GM19328 (cell line): ENCODE results near the gene DCP1A.
A peak's percentile ranks its signal among the peaks of the same experiment; 100 is the strongest.
"Not testable (repeated sequence)": the region's sequence is repeated elsewhere in the genome, so short reads cannot be mapped to it uniquely, and the experiment has no call there.

Experiments used
- ATAC-seq: cut with Tn5 transposase; IDR thresholded peaks from one replicate; pipeline ENCODE4 v1.9.1; 2021; ENCODE audit warnings: mild to moderate bottlenecking, moderate library complexity; ENCODE audit not compliant: unreplicated experiment

Gene DCP1A

DNA sequence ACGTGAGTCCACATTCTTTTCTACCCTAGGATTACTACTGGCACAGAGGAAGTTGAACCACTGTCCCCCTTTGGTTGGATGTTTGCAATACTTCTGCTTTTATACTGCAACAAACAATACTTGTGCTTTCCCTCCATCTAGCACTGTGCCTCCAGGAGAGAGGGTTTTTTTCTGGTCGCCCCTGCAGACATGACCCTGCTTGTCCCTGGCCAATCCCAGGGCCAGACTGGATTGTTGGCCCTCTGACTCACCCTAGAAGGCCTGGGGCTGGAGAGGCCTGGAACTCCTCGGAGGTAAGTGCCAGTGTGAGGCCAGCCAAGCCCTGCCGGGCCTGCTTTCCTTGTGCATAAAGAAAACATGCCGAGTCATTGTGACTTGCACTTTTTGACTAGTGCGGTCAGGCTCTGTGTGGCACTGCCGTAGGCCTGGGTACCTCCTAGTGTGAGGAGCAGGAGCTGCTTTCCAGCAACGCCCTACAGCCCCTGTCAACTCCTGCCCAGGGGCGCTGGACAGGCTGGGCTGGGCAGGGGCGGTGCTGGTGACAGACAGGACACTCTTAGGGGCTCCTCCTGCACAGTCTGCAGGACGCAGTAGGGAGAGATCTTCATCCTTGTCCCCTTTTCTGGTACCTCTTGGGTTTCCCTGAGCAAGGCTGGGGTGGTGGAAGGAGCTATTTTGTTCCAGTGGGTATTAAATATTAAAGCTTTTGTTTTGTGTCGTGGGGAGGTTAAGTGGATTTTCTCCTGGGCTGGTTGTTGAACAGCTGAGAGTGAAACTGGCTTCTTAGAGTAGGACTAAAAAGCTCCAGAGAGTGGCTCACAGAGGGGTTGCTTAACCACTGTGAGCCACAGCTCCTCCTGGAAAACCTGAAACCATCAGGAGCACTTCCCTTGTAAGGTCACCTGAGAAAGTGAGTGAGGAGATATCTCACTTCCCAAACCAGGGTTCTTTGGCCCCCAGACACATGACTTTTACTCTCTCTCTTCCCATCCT, 77.2 kb downstream of the DCP1A start:
- ATAC-seq: no peak

DNA sequence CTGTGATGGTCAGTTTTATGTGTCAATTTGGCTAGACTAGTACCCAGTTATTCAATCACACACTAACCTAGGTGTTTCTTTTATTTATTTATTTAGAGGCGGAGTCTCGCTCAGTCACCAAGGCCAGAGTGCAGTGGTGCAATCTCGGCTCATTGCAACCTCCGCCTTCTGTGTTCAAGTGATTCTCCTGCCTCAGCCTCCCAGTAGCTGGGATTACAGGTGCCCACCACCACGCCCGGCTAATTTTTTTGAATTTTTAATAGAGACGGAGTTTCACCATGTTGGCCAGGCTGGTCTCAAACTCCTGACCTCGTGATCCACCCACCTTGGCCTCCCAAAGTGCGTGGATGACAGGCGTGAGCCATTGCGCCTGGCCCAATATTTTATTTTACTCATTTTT, 78.2 kb downstream of the DCP1A start:
- ATAC-seq: not testable (repeated sequence)

- no peak for ATAC-seq
Measured at GRCh38 chr3:53267766-53268165, 79.6 kb downstream of the DCP1A start.

GRCh38 chr3:53264718-53265117, 82.6 kb downstream of the DCP1A start:
- ATAC-seq: no peak

- no peak for ATAC-seq
Measured at GRCh38 chr3:53263907-53264306, 83.4 kb downstream of the DCP1A start.

- no peak for ATAC-seq
Measured at GRCh38 chr3:53261712-53262111, 85.6 kb downstream of the DCP1A start.

DNA sequence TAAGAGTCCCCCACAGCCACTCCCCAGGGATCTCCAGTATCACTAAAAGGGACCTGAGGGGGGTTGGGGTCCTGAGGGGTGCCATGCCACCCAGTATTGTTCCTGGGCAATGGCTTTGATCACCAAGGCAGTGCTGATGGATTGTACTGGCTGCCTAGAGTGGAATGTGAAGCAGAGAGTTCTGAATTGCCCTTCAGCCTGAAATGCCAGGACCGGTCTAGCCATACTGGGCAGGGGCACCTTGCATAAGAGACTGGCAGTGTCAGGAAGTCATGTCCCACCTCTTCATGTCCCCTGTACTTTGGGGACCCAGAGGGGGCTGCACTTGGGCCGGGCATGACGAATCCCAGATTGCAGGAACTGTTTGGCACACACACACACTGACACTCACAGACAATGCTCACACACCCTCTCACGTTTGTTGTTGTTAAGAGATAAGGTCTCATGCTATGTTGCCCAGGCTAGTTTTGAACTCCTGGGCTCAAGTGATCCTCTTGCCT, 87.0 kb downstream of the DCP1A start:
- ATAC-seq: no peak

DNA sequence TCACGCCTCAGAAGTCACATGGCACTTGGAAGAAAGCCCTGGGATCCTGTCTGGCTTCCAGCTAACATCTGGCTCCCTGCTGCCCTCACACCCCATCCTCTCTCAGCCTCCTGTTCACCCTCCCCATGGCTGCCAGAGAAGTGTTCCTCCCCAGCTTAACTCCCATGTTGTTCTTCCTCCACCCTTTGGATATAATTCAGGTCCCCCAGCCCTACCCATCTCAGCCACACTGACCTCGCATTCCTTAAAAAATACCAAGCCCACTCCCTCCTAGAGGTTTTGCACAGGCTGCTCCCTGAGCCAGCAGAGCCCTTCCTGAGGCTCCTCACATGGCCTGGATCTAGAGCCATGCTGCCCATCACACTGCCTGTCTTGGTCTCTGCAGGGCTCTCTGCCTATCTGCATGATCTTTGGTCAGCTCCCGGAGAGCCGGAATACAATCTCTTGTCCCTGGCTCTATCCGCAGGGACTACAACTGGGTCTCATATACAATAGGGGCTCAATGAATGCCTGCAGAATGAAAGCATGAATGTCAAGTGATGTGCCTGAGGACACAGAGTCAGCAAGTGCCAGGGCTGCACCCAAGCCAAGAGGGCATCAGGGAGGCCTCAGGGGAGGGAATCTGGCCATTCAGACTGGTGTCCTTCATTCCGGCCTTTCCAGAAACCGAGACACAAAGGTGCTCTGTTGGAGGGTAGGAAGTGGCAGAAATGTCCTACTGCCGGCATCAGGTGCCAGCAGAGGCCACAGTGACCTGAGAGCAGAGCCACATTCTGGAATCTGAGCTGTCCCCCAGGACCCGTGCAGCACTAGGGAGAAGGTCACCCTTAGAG, 87.7 kb downstream of the DCP1A start:
- no peak for ATAC-seq

- no peak for ATAC-seq
Measured at GRCh38 chr3:53258600-53259426, 88.5 kb downstream of the DCP1A start.

DNA sequence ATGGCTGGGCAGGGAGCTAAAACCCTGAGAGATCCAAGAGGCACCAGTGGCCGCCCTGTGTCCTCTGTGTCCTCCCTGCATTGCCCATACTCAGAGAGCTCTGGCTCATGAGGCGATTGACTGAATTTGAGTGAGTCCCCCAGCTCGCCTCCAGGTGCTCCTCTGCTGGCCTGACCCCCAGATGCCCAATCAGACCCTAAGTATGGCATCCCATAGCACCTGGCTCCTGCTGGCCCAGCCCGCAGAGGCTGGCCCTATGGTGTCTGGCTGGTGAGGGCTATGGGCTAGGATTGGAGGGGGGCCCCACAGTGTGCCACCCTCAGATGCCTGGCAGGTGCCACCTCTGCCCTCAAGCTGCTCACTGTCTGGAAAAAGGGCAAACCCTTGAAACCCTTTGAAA, 89.9 kb downstream of the DCP1A start:
- no peak for ATAC-seq

DNA sequence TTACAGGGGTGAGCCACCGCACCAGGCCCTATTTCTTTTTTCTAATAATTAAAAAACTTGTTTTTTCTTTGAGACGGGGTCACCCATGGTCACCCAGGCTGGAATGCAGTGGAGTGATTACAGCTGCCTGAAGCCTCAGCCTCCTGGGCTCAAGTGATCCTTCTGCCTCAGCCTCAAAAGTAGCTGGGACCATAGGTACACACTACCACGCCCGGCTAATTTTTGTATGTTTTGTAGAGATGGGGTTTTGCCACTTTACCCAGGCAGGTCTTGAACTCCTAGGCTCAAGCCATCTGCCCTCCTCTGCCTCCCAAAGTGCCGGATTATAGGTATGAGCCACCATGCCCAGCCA, 90.7 kb downstream of the DCP1A start:
- no peak for ATAC-seq

DNA sequence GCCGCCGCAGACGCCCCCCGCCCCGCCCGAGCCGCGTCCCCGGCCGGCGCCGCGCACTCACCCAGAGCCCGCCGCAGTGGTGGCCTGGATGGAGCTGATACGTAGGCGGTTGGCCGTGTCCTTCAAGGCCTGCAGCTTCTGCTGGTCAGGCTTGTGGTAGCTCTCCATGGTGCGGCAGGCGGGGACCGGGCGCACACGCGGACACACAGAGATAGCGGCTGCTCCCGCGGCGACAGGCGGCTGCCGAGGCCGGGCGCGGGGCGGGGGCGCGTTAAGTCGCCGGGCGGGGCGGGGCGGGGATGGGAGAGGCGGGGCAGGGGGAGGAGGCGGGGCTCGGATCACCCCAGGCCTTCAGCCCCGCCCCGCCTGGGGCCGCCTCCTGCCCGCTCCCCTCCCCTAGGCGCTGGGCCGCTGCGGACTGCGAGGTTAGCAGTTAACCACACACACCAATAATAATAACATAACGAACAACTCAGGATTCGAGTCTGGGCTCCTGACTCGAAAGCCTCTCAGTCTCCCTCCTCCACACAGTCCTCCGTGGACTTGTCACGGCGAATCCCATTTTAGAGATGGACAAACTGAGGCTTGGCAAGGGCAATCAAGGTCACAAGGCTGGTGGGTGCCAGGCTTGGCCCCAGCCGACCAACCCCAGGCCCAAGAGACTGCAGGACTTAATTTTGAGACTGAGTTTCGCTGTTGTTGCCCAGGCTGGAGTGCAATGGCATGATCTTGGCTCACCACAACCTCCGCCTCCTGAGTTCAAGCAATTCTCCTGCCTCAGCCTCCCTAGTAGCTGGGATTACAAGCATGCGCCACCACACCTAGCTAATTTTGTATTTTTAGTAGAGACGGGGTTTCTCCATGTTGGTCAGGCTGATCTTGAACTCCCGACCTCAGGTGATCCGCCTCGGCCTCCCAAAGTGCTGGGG, 91.3 kb downstream of the DCP1A start, which contains the start of gene TKT:
Gene TKT (minus strand): TSS at position 248 of the 929 bp plus-strand sequence. CDS start 80 bp downstream, at position 168.
- ATAC-seq: peak; percentile 61

DNA sequence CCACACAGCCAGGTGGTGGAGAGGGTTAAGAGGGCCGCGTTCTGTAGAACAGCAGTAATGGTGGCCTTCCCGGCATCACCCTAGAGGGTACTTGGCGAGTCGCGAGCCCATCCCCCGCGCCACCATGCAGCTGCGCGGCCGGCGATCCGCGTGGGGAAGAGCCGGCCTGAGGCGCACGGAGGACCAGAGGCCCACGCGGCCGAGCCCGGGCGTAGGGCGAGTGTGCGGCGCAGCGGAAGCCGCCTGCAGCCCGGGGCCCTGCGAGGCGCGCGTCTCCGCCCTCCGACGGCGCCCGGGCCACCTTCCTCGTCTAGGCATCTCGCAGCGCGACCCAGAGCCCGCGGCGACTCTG, 91.9 kb downstream of the DCP1A start:
- ATAC-seq: peak; percentile 34

GRCh38 chr3:53254509-53255422, 92.6 kb downstream of the DCP1A start:
- ATAC-seq: peak; percentile 38

GRCh38 chr3:53253707-53254508, 93.4 kb downstream of the DCP1A start:
- ATAC-seq: no peak

DNA sequence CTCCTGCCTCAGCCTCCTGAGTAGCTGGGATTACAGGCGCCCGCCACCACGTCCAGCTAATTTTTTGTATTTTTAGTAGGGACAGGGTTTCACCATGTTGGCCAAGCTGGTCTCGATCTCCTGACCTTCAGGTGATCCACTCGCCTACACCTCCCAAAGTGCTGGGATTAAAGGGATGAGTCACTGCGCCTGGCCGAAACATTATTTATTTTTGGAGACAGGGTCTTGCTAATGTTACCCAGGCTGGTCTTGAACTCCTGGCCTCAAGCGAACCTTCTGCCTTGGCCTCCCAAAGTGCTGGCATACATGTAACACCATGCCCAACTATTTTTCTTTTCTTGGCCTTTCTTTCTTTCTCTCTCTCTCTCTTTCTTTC, 94.4 kb downstream of the DCP1A start:
- not testable (repeated sequence) for ATAC-seq

DNA sequence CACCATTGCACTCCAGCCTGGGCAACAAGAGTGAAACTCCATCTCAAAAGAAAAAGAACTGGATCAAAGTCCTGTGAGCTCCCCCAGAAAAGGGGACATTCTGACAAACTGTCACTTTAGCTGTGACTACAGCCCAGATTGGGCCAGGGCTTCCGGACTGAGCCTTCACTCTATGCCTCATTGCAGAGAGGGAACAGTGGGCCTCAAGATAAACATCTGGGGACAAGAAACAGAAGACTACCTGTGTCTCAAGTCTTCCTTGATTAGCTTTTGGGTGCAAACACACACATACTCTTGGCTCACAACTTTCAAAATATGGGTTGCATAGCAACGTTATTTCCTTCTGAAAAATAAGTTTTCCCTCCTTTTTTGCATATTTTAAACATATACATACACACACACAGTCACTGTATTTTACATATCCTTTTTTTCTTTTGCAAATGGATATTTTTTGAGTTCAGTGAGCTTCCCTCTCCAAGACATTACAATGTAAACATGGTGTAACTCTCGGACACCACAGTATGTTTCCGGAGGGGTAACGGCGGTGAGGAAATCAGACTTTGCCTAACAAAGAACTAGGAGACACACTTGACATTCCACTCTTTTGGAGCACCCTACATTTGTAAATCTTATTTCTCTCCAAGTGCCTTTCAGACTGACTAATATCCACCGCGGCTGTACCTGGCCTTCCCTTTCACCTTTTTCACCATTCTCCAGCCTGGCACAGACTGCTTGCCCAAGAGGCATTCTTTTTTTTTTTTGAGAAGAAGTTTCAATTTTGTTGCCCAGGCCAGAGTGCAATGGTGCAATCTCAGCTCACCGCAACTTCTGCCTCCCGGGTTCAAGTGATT, 95.0 kb downstream of the DCP1A start:
- no peak for ATAC-seq
